ENCODE data around the gene FGD2.

The FGD2 gene

GRCh38 chr6:37061157-37061804, 55.8 kb downstream of the FGD2 start:
- no peak for DNase-seq

- no peak for DNase-seq
These were observed 57.0 kb downstream of the FGD2 start for GRCh38 chr6:37062424-37062823.

- DNase-seq: no peak
These were observed 63.2 kb downstream of the FGD2 start for GRCh38 chr6:37068356-37069270.

- no peak for DNase-seq
These were observed 64.2 kb downstream of the FGD2 start for GRCh38 chr6:37069639-37070038.

GRCh38 chr6:37072526-37072925, 67.1 kb downstream of the FGD2 start:
- no peak for DNase-seq

GRCh38 chr6:37074053-37074827, 68.8 kb downstream of the FGD2 start:
- no peak for DNase-seq

- no peak for DNase-seq
These were observed 71.9 kb downstream of the FGD2 start for GRCh38 chr6:37077191-37077904.

- DNase-seq: no peak
These were observed 72.4 kb downstream of the FGD2 start for GRCh38 chr6:37077905-37078296.
